Stimulated activated naive CD8-positive, alpha-beta T cell treated with anti-CD3 and anti-CD28 coated beads, Interleukin-15, Interleukin-2, amounts not matched to agents 100 U/mL and 50 U/mL, for 24 hours (primary cell): Measurements from ENCODE around the gene ACAA1.
"Not testable (repeated sequence)": the region's sequence is repeated elsewhere in the genome, so short reads cannot be mapped to it uniquely, and the experiment has no call there.

Experiments used
- ATAC-seq: fragments of 150-1000 bp; cut with Tn5 transposase; one replicate; pipeline ENCODE4 v1.10.0; 2021
- DNase-seq: peaks from one replicate; pipeline ENCODE4 v3.0.0; 2021

ACAA1 gene, protein sequence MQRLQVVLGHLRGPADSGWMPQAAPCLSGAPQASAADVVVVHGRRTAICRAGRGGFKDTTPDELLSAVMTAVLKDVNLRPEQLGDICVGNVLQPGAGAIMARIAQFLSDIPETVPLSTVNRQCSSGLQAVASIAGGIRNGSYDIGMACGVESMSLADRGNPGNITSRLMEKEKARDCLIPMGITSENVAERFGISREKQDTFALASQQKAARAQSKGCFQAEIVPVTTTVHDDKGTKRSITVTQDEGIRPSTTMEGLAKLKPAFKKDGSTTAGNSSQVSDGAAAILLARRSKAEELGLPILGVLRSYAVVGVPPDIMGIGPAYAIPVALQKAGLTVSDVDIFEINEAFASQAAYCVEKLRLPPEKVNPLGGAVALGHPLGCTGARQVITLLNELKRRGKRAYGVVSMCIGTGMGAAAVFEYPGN

DNA sequence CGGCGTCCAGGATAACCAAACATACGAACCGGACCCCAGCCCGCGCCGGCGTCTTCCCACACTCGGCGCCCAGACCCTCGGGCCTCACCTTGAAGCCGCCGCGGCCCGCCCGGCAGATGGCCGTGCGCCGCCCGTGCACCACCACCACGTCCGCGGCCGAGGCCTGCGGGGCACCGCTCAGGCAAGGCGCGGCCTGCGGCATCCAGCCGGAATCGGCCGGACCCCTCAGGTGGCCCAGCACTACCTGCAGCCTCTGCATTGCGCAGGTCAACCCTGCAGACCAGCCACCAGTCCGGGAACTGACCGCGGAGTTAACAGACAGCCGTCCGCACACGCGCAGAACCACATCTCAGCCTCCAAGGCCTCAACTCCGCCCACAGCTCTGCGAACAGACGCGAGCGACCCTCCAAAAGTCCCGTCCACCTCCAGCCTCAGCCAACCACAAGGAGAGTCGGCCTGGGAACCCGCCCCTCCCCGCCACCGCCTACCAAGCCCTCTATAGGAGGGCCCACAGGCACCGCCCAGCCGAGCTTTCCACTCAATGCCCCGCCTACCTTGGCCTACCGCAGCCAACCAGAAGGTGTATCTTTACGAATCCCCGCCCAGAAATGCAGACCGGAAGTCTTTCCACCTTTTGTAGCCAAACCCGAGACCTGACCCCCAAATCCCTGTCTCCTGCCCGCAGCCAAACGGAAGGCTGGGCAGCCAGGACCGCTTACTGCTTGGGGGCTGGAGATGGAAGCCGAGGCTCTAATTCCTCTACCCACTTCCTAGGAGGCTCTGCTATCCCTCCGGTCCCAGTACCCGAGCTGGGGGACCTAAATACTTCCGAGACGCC lies at the start of gene ACAA1:
ACAA1 (minus strand) TSS at position 351 of the 838 bp plus-strand sequence; CDS start at position 259, 92 bp downstream.
- peak; percentile 94 for ATAC-seq

DNA sequence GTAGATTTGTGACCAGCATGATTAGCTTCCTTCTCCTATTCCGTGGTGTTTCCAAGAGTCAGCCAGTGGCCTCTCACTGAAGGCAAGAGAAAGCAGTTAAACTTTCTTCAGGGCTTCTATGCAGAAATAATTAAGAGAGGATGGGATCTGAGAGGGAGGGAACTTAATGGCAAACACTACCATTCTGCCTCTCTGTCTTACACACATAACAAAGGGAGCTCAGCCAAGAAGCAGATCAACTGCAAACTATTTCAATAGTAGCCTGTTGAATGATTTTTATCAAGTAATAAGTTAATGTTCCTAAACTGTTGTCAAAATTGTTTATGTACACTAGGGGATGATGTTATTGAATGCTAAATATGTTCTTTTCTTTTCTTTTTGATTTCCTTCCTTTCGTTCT lies 40.3 kb upstream of the ACAA1 start:
- DNase-seq (no peak), ATAC-seq (no peak)

More for the DNA sequence above, at the start of gene ACAA1:
- peak; percentile 98 for DNase-seq

DNA sequence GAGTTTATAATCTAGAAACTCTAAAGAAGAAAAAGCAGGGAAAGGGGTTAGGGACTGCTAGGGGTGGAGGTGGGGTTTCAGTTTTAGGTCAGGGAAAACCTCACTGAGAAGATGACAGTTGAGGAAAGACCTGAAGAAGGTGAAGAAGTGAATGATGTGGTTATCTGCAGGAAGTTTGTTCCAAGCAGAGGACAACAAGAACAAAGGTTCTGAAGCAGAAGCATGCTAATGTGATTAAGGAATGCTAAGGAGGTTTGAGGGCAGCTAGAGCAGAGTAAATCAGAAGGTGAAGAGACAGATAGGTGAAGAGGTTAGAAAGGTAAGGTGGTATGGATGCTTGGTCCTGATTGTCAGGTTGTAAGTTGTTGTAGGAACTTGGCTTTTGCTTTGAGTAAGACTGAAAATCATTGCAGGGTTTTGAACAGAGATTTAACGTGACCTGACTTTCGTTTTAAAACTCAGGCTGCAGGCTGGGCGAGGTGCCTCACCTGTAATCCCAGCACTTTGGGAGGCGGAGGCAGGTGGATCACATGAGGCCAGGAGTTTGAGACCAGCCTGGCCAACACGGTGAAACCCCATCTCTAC lies 37.0 kb upstream of the ACAA1 start:
- no peak for DNase-seq
- ATAC-seq = no peak

DNA sequence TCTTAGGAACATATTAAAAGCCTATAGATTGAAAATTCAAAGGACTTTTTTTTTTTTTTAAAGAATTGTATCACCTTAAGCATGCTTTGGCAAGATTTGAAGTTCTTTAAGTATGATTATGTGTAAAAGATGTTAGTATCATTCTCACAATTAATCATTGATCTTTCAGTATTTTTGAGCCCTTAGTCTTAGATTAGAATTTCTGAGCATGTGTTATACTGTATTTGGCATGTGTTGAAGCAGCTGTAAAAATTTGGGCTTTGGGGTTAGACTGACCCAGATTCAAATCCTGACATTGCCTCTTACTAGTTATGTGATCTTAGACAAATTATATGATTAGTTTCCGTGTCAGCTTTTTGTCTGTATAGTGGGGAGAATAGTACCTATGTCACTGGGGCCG lies 34.7 kb upstream of the ACAA1 start:
- ATAC-seq (no peak), DNase-seq (no peak)

DNA sequence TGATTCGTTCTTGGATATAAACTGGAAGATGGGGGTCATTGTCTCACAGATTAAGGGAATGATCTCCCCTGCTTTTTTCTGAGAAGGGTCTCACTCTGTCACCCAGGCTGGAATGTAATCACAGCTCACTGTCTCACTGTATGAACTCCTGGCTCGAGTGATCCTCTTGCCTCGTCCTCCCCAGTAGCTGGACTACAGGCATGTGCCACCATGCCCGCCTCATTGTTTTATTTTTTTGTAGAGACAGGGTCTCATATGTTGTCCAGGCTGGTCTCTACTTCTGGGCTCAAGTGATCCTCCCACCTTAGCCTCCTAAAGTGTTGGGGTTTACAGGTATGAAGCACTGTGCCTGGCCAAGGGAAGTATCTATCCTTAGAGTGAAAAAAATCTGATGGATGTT lies 33.8 kb upstream of the ACAA1 start:
- no peak for ATAC-seq
- no peak for DNase-seq

DNA sequence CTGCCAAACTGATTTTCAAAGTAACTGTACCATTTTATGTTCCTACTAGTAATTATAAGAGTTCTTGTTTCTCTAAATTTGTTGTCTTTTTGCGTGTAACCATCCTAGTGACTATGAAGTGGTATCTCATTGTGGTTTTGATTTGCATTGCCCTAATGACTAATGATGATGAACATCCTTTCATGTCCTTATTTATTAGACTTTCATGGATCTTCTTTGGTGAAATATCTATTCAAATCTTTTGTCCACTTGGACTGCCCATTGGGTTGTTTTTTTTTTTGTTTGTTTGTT lies 32.0 kb upstream of the ACAA1 start:
- no peak for DNase-seq
- no peak for ATAC-seq

DNA sequence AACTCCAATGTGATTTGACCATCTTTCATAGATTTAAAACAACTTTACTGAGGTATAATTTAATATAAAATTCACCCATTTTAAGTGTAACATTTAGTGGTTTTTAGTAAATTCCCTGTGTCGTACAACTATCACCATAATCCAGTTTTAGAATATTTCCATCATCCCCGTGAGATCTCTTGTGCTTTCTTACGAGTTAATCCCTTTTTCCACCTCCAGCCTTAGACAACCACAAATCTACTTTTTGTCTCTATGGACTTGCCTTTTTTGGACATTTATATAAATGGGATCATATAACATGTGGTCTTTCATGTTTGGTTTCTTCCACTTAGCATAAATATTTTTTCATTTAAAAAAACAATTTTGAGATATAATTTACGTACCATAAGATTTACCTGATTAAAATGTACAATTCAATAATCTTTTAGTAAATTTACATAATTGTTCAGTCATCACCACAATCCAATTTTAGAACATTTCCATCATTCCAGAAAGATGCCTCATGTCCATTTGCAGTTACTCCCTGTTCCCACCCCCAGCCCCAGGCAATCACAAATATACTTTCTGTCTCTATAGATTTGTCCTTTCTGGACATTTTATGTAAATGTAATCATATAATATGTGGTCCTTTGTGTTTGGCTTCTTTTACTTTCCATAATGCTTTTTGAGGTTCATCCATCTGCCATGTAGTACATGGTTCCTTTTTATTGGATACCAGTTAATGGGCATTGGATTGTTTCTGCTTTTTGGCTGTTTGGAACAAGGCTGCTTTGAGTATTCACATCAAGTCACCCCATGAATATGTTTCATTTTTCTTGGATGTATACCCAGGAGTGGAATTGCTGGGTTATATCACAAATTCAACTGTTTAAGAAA lies 31.5 kb upstream of the ACAA1 start:
- no peak for DNase-seq

DNA sequence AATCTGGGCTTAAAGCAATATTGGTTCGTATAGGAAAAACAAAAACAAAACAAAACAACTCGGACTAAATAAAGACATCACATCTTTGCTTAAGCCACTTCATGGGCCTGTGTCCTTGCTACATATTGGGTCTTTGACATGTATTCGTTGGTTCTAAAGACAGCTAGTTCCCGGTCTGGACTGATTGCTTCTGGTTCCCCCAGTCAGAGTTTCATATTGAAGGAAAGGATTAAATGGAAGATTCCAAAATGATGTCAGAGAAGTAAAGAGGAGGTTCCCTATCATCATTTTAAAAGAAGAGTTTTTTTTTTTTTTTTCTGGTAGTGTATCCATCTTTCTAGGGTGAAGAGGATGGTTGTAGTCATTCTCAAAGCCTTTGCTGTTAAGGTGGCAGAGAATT lies 30.7 kb upstream of the ACAA1 start:
- no peak for DNase-seq
- no peak for ATAC-seq

More for the DNA sequence above, 31.5 kb upstream of the ACAA1 start:
- no peak for ATAC-seq

DNA sequence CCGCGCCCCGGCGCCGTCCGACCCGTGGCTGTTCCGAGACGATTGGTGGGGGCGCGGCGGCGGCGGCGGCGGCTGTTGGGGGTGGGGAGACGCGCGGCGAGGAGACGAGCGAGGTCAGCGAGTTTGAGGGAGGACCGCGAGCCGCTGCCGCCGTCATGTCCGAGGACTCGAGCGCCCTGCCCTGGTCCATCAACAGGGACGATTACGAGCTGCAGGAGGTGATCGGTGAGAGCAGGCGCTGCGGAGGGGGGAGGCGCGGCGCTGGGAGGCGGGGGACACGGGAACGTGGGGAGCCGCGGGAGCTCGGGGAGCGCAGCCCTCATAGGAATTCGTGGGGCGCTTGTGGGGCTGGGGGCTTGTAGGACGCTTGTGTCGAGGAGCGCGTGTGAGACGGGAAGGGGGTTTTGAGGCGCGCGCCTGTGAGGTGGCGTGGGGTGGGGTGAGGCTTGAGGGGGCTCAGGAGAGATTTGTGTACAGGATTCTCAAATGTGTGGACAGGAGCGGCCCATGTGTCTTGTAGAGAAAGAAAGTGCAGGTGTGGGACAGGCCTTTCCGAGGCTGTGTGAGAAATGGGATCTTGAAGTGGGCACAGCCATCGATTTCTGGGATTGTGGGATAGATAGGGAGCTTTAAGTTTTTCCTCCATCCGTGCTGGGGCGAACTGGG lies 28.9 kb upstream of the ACAA1 start:
- DNase-seq (no peak), ATAC-seq (no peak)

DNA sequence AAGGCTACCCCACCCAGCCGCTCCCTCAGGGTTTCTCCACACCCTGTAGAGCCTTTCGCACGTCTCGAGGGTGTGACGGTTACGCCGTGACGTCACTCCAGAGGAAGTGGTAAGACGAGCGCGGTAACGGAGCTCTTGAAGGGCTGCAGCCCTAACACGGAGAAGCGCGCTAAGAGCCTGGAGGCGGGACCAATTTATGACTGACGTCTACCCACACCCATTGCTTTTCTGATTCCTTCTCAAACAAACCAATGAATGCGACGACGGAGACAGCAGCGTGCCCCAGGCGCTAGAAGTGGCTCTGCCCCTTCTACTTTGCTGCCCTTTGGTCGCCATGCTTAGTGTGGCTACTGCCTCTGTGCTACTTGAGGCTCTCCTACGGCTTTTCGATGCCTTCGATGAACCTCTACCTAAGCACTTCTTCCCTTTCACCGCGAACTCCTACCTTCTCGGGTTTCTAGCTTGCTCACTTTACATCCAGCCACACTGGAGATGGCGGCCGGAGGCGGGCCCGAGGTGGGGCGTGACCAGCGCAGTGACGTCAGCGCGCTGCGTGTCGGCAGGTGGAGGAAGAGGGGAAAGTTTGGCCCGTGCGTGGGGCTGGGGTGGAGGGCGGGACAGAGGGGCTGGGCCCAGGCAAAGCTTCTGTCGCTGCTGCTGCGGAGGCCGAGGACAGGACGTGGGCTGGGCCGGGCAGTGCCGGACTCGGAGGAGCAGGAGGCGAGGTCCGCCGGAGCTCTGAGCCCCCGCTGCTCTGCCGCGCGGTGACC lies 28.2 kb upstream of the ACAA1 start, which contains the start of gene OXSR1:
OXSR1 (plus strand) TSS at position 586 of the 770 bp plus-strand sequence. CDS start 340 bp downstream, outside the sequence.
- DNase-seq (peak; percentile 96), ATAC-seq (peak; percentile 94)

DNA sequence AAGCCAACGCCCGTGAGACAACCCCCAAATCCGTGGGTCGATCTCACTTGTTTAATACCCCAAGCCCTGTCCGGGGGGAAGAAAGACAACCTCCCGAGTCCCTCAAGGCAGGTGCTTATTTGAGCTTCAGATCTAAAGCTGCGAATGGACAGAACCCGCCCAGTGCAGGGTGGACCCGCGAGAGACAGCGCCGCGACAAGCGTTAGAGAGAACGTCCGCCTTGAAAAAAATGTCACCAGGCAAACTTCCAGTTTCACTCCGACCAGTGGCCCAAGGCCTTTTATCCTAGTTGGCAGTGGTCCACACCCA lies 27.7 kb upstream of the ACAA1 start:
- ATAC-seq (peak; percentile 17), DNase-seq (no peak)

DNA sequence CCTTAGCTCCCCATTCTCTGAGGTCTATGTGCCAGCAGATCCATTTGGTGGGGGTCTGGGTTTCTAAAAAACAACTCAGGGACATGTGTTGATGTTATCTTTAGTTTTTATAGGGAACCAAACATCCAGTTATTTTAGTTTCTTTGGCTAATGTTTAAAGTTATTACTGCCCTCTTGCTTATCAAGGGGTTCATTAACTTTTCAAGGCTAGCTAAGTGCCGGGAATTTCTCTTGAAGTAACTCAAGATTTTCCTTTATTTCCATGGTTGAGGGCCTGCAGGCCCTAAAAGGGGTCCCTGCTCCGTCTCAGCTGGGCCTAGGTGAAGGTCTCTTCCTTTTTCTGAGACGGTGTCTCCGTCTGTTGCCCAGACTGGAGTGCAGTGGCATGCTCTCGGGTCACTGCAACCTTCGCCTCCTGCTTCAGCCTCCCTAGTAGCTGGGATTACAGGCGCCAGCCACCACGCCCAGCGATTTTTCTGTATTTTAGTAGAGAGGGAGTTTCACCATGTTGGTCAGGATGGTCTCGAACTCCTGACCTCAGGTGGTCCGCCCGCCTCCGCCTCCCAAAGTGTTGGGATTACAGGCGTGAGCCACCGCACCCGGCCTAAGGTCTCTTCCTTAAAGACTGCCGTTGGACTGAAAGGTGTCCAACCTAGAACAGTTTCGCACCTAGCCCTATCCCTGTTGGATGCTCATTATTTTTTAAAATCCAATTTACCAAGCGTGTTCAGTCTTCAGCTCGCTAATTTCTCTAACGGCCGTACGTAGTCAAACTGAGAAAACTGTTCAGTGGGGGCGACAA lies 27.1 kb upstream of the ACAA1 start:
- no peak for DNase-seq

DNA sequence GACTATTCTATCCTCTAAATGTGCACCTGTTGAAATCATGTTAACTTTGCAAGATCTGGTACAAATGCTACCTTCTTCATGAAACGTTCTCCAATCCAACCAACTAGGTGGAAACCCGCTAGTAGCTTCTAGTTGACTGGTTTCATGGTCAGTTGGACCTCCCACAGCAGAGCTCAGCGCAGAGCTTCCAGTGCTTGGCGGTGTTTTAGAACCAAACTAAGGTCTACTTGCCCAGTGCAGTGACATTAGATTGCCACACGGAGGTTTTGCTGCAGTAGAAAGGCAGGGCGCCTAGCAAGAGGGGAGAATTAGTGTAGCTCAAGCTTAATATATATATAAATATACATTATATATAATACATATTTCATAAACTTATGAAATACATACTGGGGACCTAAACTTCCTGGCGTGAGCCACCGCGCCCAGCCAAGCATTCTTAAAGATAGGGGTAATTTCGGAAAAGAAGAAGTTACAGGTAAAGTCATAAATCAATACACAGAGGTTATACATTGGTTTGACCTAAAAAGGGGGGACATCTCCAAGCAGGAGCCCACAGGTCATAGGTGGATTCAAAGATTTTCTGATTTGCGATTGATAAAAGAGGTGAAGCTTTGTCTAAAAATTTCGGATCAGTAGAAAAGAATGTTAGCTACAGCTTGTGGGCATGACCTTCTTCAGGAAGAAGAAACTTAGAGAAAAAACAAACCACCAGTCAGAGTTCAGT lies 26.4 kb upstream of the ACAA1 start:
- no peak for ATAC-seq
- no peak for DNase-seq

More for the DNA sequence above, 27.1 kb upstream of the ACAA1 start:
- ATAC-seq = no peak

DNA sequence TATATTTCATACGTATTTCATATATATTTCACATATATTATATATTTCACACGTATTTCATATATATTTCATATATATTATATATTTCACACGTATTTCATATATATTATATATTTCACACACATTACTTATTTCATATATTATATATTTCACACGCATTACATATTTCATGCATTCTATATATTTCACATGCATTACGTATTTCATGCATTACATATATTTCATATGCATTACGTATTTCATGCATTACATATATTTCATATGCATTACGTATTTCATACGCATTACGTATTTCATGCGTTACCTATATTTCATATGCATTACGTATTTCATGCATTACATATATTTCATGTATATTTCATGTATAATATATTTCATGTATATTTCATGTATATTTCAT lies 23.8 kb upstream of the ACAA1 start:
- DNase-seq = not testable (repeated sequence)

DNA sequence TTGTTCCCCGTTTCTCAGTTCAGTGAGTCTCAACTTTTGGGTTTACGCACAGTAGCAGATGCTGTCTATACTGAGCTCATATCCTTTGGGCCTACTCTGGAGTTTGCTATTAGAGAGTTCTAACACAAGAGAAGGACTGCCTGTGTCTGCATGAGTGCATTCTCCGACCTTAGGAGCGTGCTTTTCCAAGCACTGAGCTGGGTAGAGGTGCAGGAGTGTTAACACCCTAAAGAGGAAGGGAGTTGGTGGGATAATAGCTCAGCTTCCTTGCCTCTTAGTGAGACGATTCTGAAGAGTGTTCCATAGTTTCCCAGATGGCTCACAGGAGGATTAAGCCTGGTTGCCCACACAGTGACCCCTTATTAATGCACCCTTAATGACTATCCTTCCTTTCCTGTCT lies 21.5 kb upstream of the ACAA1 start:
- DNase-seq (no peak), ATAC-seq (no peak)

More for the DNA sequence above, 23.8 kb upstream of the ACAA1 start:
- ATAC-seq = not testable (repeated sequence)

DNA sequence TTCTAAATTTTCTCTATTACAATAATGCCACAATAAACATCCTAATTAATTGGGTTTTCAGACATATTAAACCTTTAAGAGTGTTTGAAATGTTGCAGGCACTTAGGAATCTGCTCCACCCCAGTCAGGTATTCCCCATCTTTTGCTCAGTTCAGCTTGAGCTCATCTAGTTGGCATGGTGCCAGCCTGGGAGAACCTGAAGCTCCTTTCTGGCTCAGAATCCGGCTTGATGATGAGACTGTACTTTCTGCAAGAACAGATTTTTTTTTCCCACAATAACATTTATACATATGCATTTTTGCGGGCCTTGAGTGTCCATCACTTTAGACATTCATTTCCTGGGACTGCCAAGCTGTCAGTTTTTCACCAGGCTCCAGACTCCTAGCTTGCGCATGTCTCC lies 20.7 kb upstream of the ACAA1 start:
- no peak for ATAC-seq
- no peak for DNase-seq

DNA sequence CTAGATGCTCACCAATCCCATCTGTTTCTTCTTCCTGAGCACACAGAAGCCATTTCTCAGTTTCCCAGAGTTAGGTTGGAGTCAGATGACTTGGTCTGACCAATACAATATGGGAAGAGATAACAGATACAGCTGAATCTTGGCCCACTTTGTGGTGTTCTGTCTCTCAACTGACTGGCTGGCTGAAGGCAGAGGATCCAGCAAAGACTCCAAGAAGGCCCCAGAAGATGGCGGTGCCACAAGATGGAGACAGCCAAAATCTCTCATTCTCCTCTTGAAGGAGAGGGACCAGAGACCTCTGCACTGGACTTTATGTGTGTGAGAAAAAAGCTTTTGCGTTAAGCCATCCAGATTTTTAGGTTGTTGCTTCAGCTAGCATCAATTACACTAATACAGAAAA lies 20.2 kb upstream of the ACAA1 start:
- no peak for DNase-seq
- ATAC-seq = no peak

DNA sequence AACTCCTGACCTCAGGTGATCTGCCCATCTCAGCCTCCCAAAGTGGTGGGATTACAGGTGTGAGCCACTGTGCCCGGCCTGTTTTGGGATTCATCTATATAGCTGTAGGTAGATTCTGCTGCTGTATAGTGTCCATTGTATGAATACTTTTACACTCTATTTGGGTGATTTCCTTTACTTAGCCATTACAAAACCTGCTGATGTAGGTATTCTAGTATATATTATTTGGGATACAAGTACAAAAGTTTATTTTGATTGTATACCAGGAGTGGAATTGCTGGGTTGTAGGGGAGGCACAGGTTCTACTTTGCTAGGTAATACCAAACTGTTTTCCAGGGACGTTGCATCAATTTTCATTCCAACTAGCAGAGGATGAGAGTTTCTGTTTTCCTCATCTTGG lies 18.9 kb upstream of the ACAA1 start:
- DNase-seq = no peak
- ATAC-seq = no peak

DNA sequence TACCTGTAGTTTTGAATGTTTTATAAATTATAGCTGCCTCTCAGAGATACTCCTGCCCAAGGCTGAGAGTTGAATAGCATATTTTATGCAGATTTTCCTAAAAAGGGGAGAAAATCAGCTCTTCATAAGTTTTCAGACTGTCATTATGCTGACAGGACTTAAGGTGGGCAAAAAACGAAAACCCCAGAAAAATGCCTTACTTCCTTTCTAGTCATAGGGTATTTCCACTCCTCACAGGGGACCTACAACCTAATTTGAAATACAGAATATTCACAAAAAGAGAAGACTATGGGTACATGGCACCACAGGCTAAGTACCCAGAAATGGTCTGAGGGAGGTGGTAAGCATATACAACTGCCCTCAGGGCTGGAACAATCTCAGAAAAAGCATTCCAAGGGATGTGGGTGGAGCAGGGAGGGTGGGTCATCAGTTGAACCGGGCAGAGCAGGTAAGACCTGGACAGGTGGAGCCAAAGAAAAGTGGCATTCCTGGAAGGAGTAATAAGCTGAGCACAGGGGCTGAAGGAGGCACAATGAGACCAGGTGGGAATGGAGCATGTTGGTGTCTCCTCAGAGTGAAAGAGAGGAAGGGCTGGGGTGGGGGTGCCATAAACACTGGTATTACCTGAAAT lies 17.8 kb upstream of the ACAA1 start:
- DNase-seq (no peak), ATAC-seq (peak; percentile 31)
